MCF 10A (cell line): ENCODE data around the gene PARD3B. TPM values are rescaled to one million over a fixed set of nuclear protein-coding genes. Genes with fewer than 3 reads are reported as not detected.

Source experiments
- BruUV-seq: library from RNA; stranded (reverse); fragments of 400-500 nt; replicated peaks from 2 replicates; lab custom pipeline; 2021; lab: Mats Ljungman, UMichigan
- CTCF ChIA-PET: fragments of 300-600 bp; sonication (Branson Sonifier 250); formaldehyde crosslinking; extraction: SDS; loops from one replicate; lab custom pipeline; 2021; ENCODE audit warnings: antibody characterized with exemption, inconsistent platforms; lab: Yijun Ruan, JAX
- POLR2A ChIA-PET: fragments of 300-600, 350-650 bp; sonication (Branson Sonifier 250); formaldehyde crosslinking; extraction: SDS; loops from one replicate; lab custom pipeline; 2020; ENCODE audit warnings: antibody characterized with exemption, inconsistent platforms; lab: Yijun Ruan, JAX
- DNase-seq: peaks from one replicate; pipeline ENCODE4 v3.0.0-alpha.2; 2018; ENCODE audit not compliant: unreplicated experiment
- H3K27ac Mint-ChIP-seq: one replicate; pipeline ENCODE4 v1.8.0; 2022; ENCODE audit warnings: mild to moderate bottlenecking, low read depth, mixed read lengths; ENCODE audit not compliant: unreplicated experiment
- H3K27me3 Mint-ChIP-seq: one replicate; pipeline ENCODE4 v1.8.0; 2022; ENCODE audit warnings: mixed read lengths; ENCODE audit not compliant: insufficient read depth, unreplicated experiment
- H3K36me3 Mint-ChIP-seq: one replicate; pipeline ENCODE4 v1.8.0; 2022; ENCODE audit warnings: mild to moderate bottlenecking, moderate library complexity, mixed read lengths; ENCODE audit not compliant: insufficient read depth, unreplicated experiment
- H3K4me1 Mint-ChIP-seq: one replicate; pipeline ENCODE4 v1.8.0; 2022; ENCODE audit warnings: mixed read lengths; ENCODE audit not compliant: insufficient read depth, unreplicated experiment
- H3K4me3 Mint-ChIP-seq: one replicate; pipeline ENCODE4 v1.8.0; 2022; ENCODE audit warnings: mild to moderate bottlenecking, moderate library complexity, mixed read lengths; ENCODE audit not compliant: unreplicated experiment
- H3K9me3 Mint-ChIP-seq: one replicate; pipeline ENCODE4 v1.8.0; 2022; ENCODE audit warnings: mixed read lengths; ENCODE audit not compliant: unreplicated experiment
- intact Hi-C: fragments of 100-400 bp; cut with micrococcal nuclease; formaldehyde crosslinking; loops from 2 replicates; pipeline ENCODE4 v1.14.1; 2022
- total RNA-seq: library from RNA; stranded (reverse); gene quantifications from 2 replicates; pipeline ENCODE4 v1.2.3, GENCODE V29; 2022
- TF ChIP-seq, protein P1 (sequence below): fragments of 200-600 bp; IDR thresholded peaks from one replicate; pipeline ENCODE4 v1.8.0; 2022; ENCODE audit warnings: antibody characterized with exemption, mild to moderate bottlenecking; ENCODE audit not compliant: unreplicated experiment

PARD3B gene
- total RNA-seq, 1 experiment from 2014 or later = 11.6 TPM

DNA sequence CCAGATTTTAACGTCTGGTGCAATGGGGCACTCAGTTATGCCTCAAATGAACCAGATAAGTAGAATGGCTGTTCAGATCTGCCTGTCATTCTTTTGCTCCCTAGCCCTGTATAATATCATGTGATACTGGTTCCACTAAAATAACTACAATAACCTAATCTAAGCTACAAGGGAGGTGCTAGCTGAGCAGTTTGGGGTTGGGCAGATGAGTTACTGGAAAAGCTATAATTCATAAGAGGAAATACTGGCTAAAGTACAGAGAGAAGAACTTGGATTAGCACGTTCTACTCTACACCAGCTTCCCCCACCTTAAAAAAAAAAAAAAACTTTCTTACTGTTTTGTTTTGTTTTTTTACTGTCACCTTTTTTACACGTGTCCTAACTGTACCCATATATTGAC lies 953.7 kb downstream of the PARD3B start:
- TF ChIP-seq, protein P1, sequence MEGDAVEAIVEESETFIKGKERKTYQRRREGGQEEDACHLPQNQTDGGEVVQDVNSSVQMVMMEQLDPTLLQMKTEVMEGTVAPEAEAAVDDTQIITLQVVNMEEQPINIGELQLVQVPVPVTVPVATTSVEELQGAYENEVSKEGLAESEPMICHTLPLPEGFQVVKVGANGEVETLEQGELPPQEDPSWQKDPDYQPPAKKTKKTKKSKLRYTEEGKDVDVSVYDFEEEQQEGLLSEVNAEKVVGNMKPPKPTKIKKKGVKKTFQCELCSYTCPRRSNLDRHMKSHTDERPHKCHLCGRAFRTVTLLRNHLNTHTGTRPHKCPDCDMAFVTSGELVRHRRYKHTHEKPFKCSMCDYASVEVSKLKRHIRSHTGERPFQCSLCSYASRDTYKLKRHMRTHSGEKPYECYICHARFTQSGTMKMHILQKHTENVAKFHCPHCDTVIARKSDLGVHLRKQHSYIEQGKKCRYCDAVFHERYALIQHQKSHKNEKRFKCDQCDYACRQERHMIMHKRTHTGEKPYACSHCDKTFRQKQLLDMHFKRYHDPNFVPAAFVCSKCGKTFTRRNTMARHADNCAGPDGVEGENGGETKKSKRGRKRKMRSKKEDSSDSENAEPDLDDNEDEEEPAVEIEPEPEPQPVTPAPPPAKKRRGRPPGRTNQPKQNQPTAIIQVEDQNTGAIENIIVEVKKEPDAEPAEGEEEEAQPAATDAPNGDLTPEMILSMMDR = no peak
- DNase-seq = no peak
- no TSS peak for BruUV-seq
- H3K27ac Mint-ChIP-seq = no peak overlapping the region
- POLR2A ChIA-PET = no interaction called here
- no peaks in the 10 kb centered on the region for H3K9me3 Mint-ChIP-seq
- CTCF ChIA-PET = interaction anchor here (0.6 kb wide), 1 partner anchor 44 kb away, joined by 3 read pairs; no protein-coding TSS in a partner anchor
- H3K4me3 Mint-ChIP-seq = no peak overlapping the region
- H3K4me1 Mint-ChIP-seq = no peaks in the 10 kb centered on the region
- H3K27me3 Mint-ChIP-seq = no peaks in the 10 kb centered on the region
- intact Hi-C loops = no loop called here
- no peaks in the 10 kb centered on the region for H3K36me3 Mint-ChIP-seq

GRCh38 chr2:205500065-205500464 lies 954.8 kb downstream of the PARD3B start:
- ChIA-PET CTCF (no interaction called here), POLR2A (no interaction called here)
- DNase-seq = no peak
- BruUV-seq = no TSS peak
- no peaks in the 10 kb centered on the region for H3K9me3 Mint-ChIP-seq
- H3K36me3 Mint-ChIP-seq = no peaks in the 10 kb centered on the region
- intact Hi-C loops = no loop called here
- no peak overlapping the region for H3K27ac Mint-ChIP-seq
- H3K4me1 Mint-ChIP-seq = no peaks in the 10 kb centered on the region
- no peaks in the 10 kb centered on the region for H3K27me3 Mint-ChIP-seq
- no peak overlapping the region for H3K4me3 Mint-ChIP-seq
- TF ChIP-seq, protein P1 = no peak

GRCh38 chr2:205500951-205501350 lies 955.7 kb downstream of the PARD3B start:
- no peaks in the 10 kb centered on the region for H3K27me3 Mint-ChIP-seq
- DNase-seq = no peak
- CTCF ChIA-PET = interaction anchor here (0.6 kb wide), 1 partner anchor 1056 kb away, joined by 5 read pairs; no protein-coding TSS in a partner anchor
- H3K4me1 Mint-ChIP-seq = no peaks in the 10 kb centered on the region
- no peaks in the 10 kb centered on the region for H3K9me3 Mint-ChIP-seq
- H3K4me3 Mint-ChIP-seq = no peak overlapping the region
- no TSS peak for BruUV-seq
- no peaks in the 10 kb centered on the region for H3K36me3 Mint-ChIP-seq
- POLR2A ChIA-PET = no interaction called here
- intact Hi-C loops = no loop called here
- H3K27ac Mint-ChIP-seq = no peak overlapping the region
- TF ChIP-seq, protein P1 = no peak

- no TSS peak for BruUV-seq
- H3K4me1 Mint-ChIP-seq = no peaks in the 10 kb centered on the region
- POLR2A ChIA-PET = no interaction called here
- no peak overlapping the region for H3K27ac Mint-ChIP-seq
- intact Hi-C loops = no loop called here
- no peaks in the 10 kb centered on the region for H3K36me3 Mint-ChIP-seq
- no peak for DNase-seq
- H3K4me3 Mint-ChIP-seq = no peak overlapping the region
- no peaks in the 10 kb centered on the region for H3K27me3 Mint-ChIP-seq
- CTCF ChIA-PET = interaction anchor here (1.1 kb wide), 1 partner anchor 81 kb away, joined by 4 read pairs; no protein-coding TSS in a partner anchor
- TF ChIP-seq, protein P1 = no peak
- H3K9me3 Mint-ChIP-seq = no peaks in the 10 kb centered on the region
Measured at GRCh38 chr2:205501826-205502225, 956.6 kb downstream of the PARD3B start.
